Transverse colon (tissue), 4 donors: ENCODE data around the gene DAB2IP.
A peak's percentile ranks its signal among the peaks of the same experiment; 100 is the strongest.

ENCODE experiments used
- EP300 ChIP-seq: sonication (generic); formaldehyde crosslinking; IDR thresholded peaks from one replicate; pipeline ENCODE4 v1.6.1; 2017; ENCODE audit warnings: antibody characterized with exemption, low read depth
- POLR2A ChIP-seq: fragments of 450-650 bp; IDR thresholded peaks from one replicate; pipeline ENCODE4 v1.6.1; 2016; ENCODE audit warnings: antibody characterized with exemption, mild to moderate bottlenecking, moderate library complexity
- POLR2AphosphoS5 ChIP-seq, 3 donors: sonication (generic); formaldehyde crosslinking; IDR thresholded peaks; one replicate each; pipeline ENCODE4 v1.6.1; 2016; ENCODE audit warnings: antibody characterized with exemption in 3 of 3
- TF ChIP-seq, protein P1 (sequence below), 5 experiments: fragments of 200-600 bp in 3 of 5; fragments of 450-650 bp in 2 of 5; sonication (generic) in 3 of 5; IDR thresholded peaks; 1 replicate in 2 of 5; 2 replicates in 3 of 5; pipeline ENCODE4 v1.5.1; 2016 to 2017; ENCODE audit warnings: antibody characterized with exemption in 5 of 5, inconsistent platforms in 3 of 5, mild to moderate bottlenecking in 2 of 5, moderate library complexity in 1 of 5

DNA sequence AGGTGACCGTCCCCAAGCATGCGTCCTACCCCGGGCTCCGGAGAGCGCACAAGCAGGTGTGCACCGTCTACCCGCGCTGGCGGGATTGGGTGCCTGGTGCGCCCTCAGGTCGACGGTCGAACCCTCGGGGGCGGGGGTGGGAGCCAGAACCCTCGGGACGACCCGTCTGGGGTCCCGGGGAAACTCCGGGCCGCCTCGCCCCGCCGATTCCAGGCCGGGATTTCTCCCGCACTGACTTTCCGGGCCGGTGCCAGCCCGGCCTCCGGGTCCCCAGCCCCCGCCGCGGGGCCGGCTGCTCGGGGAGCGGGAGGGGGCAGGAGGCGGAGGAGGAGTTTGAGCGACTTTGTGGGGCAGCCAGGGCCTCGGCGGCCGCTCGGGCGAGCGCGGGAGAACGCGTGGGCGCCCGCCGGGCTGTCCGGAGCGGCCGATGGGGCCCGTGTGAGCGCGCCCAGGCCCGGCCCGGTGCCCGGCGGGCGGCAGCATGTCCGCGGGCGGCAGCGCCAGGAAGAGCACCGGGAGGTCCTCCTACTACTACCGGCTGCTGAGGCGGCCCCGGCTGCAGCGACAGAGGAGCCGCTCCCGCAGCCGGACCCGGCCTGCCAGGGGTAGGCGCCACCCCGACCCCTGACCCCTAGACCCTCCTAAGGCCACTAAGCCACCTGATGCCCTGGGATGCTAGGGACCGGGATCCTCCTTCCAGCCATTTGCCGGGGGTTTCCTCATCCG, at the start of gene DAB2IP:
- TF ChIP-seq, protein P1, sequence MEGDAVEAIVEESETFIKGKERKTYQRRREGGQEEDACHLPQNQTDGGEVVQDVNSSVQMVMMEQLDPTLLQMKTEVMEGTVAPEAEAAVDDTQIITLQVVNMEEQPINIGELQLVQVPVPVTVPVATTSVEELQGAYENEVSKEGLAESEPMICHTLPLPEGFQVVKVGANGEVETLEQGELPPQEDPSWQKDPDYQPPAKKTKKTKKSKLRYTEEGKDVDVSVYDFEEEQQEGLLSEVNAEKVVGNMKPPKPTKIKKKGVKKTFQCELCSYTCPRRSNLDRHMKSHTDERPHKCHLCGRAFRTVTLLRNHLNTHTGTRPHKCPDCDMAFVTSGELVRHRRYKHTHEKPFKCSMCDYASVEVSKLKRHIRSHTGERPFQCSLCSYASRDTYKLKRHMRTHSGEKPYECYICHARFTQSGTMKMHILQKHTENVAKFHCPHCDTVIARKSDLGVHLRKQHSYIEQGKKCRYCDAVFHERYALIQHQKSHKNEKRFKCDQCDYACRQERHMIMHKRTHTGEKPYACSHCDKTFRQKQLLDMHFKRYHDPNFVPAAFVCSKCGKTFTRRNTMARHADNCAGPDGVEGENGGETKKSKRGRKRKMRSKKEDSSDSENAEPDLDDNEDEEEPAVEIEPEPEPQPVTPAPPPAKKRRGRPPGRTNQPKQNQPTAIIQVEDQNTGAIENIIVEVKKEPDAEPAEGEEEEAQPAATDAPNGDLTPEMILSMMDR (IDR thresholded peaks at IDR 0.05) = no peak
- no peak for TF ChIP-seq POLR2A
- TF ChIP-seq POLR2AphosphoS5 (IDR thresholded peaks at IDR 0.05) = peak; percentile 40 to 63 (median 45)
- TF ChIP-seq EP300 = no peak
